ENCODE results near the gene DNMT3A. TPM values are rescaled to one million over a fixed set of nuclear protein-coding genes. Genes with fewer than 3 reads are reported as not detected.

DNMT3A gene
- total RNA-seq, 1 experiment from 2014 or later: 6.0 TPM

DNA sequence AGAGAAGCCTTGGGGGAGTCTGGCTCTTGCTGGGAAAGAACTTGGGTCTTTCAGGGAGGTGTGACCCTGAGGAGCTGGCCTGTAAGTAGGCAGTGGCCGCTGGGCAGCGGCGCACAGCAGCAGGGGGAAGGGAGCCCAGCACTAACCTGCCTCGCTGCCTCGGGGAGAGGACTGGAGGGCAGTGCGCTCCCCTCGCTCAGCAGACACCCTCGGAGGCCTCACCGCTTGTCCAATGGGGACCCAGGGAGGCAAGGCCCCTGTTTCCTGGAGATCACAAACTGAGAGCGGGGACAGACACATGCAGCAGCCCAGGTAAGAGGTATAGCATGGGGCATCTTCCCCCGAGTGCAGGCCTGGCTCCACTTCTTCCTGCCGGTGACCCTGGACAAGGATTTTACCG lies 3.3 kb downstream of the DNMT3A start:
- Histone ChIP-seq H3K36me3 (no peaks in the 10 kb centered on the region), H3K4me3 (no peak overlapping the region), H3K27me3 (no peaks in the 10 kb centered on the region), H3K9me3 (no peaks in the 10 kb centered on the region)
- no peak for DNase-seq

DNA sequence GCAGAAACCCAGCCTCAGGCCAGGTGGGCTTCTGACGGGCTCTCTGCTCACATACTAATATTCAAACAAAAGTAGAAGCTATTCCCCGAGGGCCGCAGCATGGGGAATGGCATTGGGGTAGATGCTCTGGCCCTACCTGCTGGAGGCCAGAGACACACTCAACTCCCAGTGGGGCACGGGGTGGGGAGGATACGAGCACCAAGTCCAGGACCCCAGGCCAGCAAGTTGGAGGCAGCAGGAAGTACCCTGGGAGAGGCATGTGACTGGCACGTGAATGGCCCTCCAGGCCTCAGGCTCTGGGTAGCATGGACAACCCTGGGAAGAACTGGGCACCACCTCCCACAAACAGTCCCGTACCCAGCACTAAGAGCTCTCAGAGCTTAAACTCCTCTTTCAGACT lies 3.8 kb downstream of the DNMT3A start:
- H3K4me3 ChIP-seq: no peak overlapping the region
- no peaks in the 10 kb centered on the region for H3K27me3 ChIP-seq
- no peak for DNase-seq
- no peaks in the 10 kb centered on the region for H3K36me3 ChIP-seq
- no peaks in the 10 kb centered on the region for H3K9me3 ChIP-seq

DNA sequence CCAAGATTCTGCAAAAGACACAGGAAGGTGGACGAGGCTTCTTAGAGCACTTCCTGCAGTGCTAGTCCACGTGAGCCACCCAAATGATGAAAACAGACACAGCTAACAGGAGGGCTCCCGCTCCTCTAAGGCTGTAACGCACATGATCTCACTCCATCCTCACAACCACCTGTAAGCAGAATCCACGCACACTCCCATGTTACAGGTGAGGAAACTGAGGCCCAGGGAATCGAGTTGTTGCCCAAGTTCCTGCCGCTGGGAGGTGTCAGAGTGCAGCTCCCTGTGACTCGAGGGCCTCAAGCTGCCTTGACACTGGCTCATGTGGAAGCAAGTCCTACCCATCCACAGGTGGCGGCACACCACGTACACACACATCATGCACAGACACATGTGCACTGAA lies 4.4 kb downstream of the DNMT3A start:
- no peak for DNase-seq

DNA sequence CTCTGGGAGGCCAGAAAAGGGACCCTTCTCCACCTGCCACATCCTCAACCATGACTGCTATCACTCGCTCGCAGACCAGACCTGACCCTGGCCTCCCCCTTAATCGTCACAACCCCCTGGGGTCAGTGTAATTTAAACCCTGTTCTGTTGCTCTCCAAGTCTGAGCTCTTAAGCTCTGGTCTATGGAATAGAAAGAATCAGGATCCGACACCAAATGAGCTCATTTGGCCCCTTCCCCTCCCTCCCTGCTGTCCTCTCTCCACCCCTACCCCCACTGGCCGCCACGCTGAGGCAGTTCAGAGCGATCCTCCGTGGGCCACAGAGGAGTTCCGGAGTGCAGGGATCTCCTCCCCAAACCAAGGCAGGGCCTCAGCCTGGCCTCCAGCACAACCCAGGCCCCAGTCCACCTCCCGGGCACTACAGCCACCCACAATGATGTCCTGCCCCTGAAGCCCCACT lies 5.3 kb downstream of the DNMT3A start:
- Histone ChIP-seq H3K27me3 (no peaks in the 10 kb centered on the region), H3K9me3 (no peaks in the 10 kb centered on the region), H3K4me3 (no peak overlapping the region), H3K36me3 (no peaks in the 10 kb centered on the region)
- no peak for DNase-seq

More for the DNA sequence above, 4.4 kb downstream of the DNMT3A start:
- H3K4me3 ChIP-seq: no peak overlapping the region
- H3K27me3 ChIP-seq: no peaks in the 10 kb centered on the region
- H3K36me3 ChIP-seq: no peaks in the 10 kb centered on the region
- no peaks in the 10 kb centered on the region for H3K9me3 ChIP-seq

DNA sequence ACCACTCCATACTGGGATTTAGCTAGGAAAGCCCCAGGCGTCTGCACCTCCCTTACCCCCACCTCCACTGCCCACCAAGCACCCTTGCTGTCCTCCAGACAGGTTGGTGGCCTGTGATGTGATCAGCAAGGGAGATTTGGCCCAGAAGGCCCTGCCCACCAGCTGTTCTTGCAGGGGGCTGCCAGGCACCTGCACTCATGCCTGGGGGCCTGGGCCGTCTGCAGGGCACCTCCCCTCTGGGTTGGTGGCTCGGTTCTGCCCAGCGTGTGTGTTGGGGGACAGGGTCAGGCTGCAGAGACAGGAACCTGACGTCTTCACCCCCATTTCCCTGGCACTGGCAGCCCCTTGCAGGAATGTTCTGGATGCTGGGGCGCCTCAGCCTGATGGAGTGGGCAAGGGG lies 5.8 kb downstream of the DNMT3A start:
- H3K9me3 ChIP-seq: no peaks in the 10 kb centered on the region
- H3K36me3 ChIP-seq: no peaks in the 10 kb centered on the region
- no peak for DNase-seq
- no peak overlapping the region for H3K4me3 ChIP-seq
- H3K27me3 ChIP-seq: no peaks in the 10 kb centered on the region

DNA sequence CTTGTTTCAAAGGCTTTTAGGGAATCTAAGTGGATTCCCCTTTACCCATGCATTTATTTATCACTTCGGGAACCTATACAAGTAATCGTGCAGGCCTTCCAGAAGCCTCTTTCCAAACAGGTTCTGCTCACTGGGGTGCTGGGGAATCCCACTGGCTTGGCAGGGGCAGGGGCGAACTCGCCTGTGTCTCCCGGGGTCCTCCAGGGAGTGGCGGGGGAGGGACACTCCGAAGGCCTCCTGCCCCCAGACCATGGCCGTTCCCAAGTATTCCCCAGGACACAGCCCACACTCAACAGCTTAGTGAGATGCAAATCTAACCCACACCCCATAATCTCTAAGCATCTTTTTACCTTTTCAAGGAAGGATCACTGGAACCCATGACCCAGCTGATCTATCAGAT lies 6.5 kb downstream of the DNMT3A start:
- no peak for DNase-seq
- Histone ChIP-seq H3K4me3 (no peak overlapping the region), H3K36me3 (no peaks in the 10 kb centered on the region), H3K27me3 (no peaks in the 10 kb centered on the region), H3K9me3 (no peaks in the 10 kb centered on the region)

DNA sequence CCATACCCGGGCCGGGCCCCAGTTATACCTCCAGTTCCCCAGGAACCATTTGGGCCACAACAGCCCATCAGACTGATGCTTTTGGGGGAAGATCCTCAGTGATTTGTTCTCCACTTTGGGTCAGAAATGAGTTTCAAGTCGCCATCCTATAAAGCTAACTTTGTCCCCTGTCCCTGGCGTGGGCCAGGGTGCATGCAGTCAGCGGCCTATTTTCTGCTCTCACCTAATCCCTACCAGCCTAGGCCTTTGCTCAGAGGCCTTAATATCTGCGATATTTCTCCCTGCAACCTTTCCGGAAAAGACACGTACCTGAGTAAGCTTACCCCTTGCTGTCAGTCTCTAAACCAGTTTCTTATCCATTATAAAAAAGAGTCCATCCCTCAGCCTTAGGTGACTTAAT lies 7.2 kb downstream of the DNMT3A start:
- no peak for DNase-seq
- H3K9me3 ChIP-seq: no peaks in the 10 kb centered on the region
- H3K27me3 ChIP-seq: no peaks in the 10 kb centered on the region
- no peak overlapping the region for H3K4me3 ChIP-seq
- no peaks in the 10 kb centered on the region for H3K36me3 ChIP-seq

DNA sequence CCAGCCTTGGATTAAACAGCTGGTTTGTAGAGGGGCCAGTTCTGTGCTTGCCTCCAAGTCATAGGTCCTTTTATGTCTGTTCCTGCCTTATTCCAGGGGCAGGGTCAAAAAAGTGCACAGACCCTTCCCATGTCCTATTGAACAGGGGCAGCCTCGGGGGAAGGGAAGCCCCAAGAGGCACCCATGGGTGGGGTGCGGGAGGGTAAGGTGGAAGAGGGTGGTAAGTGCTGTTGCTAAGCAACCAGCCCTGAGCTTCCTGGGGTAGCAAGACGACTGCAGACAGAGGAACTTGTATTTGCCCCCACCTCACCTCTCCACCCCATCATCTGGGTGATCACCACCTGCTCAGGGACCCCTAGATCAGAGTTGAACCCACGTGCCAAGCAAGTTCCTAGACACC lies 7.7 kb downstream of the DNMT3A start:
- Histone ChIP-seq H3K9me3 (no peaks in the 10 kb centered on the region), H3K4me3 (no peak overlapping the region), H3K27me3 (no peaks in the 10 kb centered on the region), H3K36me3 (no peaks in the 10 kb centered on the region)
- no peak for DNase-seq

DNA sequence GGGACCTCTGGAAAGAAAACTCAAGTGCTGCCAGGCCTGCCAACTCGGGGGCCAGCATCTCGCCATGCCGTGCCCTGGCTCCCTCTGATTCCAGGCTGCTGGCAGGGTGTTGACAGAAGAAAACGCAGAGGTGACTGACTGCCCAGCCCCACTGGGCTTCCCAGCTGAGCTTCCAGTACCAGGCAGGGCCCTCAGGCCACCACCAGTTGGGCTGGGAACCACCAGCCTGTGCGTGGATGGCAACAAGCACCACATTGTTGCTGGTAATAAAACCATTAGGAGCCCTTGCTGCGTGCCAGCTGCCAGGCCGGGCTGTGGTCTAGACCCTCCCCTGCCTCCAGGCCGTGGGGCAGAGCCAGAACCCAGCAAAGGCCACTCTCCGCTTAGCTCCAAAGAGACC lies 9.2 kb downstream of the DNMT3A start:
- H3K36me3 ChIP-seq: peaks cover 1% of the 10 kb centered on the region; the same call in 1 of the 2 replicates
- peaks cover 4% of the 10 kb centered on the region; the same call in 1 of the 2 replicates for H3K9me3 ChIP-seq
- no peak overlapping the region for H3K4me3 ChIP-seq
- no peaks in the 10 kb centered on the region for H3K27me3 ChIP-seq
- DNase-seq: no peak

DNA sequence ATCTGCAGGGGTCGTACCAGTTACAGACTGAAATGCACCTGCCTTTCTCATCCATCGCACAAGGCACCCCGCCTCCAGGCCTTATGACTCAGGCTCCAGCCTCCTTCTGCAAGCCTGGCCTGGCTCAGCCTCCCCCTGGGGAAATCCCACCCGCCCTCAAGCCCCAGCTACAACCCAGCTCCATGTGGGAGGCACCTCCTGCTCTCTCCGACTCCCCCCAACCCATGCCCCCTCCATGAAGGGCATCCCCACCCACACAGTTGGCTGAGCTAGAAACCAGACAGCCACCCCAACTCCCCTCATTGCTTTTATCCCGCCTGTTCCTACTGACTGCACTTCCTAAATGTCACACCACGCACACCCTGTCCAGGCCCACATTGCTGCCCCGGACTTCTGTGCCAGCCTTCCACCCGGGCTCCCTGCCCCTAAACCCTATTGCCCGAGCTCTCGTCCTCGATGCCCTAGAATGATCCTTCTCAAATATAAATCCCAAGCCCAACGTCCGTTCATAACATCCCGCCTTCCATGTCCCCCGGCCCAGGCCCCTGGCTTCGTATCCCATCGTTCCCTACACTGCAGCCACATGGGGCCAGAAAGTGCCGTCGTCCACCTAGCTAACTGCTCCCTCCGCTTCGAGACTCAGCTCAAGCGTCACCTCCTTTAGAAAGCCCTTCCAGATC lies 9.9 kb downstream of the DNMT3A start:
- Histone ChIP-seq H3K27me3 (no peaks in the 10 kb centered on the region), H3K36me3 (peaks cover 8% of the 10 kb centered on the region; the same call in 1 of the 2 replicates), H3K4me3 (no peak overlapping the region), H3K9me3 (peaks cover 5% of the 10 kb centered on the region; the same call in 1 of the 2 replicates)
- DNase-seq: no peak

DNA sequence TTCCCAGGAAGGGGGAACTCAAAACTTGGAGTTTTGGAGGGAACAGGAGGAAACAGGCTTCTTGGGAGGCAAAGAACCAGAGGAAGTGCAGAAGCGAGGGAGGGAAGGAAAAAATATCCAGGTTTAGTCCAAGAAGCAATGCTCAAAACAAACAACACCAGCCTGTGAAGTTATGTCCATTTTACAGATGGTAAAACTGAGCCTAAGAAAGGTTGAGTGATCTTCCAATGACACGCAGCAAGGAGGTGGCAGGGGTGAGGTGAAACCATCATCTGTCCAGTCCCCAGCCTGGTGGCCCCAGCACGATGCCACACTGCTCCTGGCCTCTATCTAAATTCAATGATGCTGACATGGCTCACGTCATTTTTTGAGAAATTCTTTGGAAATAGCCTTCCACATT lies 10.8 kb downstream of the DNMT3A start:
- DNase-seq: no peak
- no peaks in the 10 kb centered on the region for H3K27me3 ChIP-seq
- H3K36me3 ChIP-seq: peaks cover 12% of the 10 kb centered on the region; the same call in 1 of the 2 replicates
- no peak overlapping the region for H3K4me3 ChIP-seq
- H3K9me3 ChIP-seq: peaks cover 5% of the 10 kb centered on the region; the same call in 1 of the 2 replicates

DNA sequence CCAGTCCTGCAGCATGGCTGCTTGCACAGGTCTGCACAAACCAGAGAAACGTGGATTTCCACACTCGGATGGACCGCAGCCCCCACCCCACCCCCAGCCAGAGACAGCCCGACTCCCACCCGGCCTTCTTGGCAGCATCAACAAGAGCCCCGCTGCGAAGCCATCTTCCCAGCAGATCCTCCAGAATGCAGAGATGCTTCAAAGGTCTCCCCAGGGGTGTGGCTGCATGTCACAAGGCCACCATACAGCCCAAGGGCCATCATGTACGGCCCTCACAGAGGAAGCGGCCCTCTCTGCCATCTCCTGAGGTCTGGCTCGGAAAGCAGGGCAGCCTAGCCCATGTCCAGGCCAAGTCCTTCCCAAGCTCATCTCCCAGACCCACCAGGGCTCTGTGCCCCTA lies 11.5 kb downstream of the DNMT3A start:
- no peaks in the 10 kb centered on the region for H3K27me3 ChIP-seq
- H3K36me3 ChIP-seq: peaks cover 12% of the 10 kb centered on the region; the same call in 1 of the 2 replicates
- H3K4me3 ChIP-seq: no peak overlapping the region
- H3K9me3 ChIP-seq: peaks cover 5% of the 10 kb centered on the region; the same call in 1 of the 2 replicates
- no peak for DNase-seq

DNA sequence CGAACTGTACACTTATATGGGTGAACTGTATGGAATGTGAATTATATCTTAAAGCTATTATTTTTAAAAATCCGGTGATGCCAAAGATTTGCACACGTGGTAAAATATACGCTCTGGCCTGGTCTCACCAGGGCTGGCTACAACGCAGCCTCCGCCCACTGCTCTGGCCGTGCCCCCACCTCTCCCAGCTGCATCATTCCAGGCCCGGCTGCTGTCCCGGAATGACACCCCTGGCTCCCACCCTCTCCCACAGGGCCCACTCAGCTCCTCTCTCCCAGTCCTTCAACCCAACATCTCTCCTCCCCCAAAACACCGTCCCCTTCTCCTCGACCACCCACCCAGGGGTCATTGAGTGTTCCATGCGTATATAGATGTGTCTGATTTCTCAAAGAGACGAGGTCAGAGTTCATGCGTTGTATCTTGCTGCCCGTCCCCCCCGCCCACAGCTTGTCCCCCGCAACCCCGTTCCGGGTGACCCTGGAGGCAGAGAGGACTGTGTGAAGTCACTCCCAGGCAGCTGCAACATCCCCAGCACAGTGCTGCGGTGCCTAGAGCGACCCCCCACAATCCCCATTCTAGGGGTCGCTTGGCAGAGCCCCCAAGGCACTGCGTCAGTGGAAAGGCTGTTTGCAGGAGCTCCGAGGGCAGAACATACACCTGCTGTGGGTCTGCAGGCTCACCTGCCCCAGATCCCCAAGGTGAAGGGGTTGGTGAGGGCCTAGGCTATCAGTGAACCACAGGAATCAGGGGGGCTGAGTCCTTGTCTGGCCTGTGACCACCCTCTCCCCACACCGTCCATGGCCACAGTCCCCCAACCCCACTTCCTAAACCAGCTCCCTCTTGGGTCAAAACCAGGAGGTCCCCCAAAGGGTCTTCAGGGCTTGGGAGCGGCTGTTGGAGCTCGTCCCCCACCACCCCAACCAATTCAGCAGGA lies 13.3 kb downstream of the DNMT3A start:
- Histone ChIP-seq H3K4me3 (no peak overlapping the region), H3K36me3 (peaks cover 12% of the 10 kb centered on the region; the same call in 1 of the 2 replicates), H3K9me3 (peaks cover 5% of the 10 kb centered on the region; the same call in 1 of the 2 replicates), H3K27me3 (no peaks in the 10 kb centered on the region)
- no peak for DNase-seq

DNA sequence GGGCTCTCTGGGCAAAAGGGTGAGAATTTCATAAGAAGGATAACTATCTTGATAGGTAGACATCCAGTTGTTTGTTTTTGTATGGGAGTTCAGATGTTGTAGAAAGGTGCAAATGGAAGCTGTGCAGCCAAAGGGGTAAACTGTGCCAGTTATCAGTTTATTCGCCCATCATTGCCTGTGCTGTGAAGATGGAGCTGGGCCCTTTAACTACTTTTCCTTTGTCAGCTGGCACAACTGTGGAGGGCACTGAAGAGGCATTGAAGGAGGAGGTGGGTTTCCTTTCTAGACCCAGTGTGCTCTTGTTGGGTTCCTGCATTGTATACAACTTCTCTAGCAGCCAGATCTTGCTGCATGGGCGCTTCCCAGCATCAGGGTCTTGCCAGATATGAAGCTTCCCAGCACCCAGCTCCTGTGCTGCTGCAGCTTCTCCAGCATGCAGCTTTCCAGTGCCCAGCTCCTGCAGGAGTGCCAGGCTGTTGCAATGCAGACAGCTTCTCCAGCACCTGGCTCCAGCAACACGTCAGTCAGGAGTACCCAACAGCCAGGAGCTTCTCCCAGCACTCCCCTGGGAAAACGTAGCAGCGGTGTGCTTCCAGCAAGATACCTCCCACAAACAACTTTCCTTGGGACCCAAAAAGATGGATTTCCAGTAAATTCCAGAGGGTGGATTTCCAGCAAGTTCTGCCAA lies 15.3 kb downstream of the DNMT3A start:
- DNase-seq: no peak
- no peak overlapping the region for H3K4me3 ChIP-seq
- no peaks in the 10 kb centered on the region for H3K27me3 ChIP-seq
- H3K36me3 ChIP-seq: peaks cover 12% of the 10 kb centered on the region; the same call in 1 of the 2 replicates
- H3K9me3 ChIP-seq: peaks cover 5% of the 10 kb centered on the region; the same call in 1 of the 2 replicates

DNA sequence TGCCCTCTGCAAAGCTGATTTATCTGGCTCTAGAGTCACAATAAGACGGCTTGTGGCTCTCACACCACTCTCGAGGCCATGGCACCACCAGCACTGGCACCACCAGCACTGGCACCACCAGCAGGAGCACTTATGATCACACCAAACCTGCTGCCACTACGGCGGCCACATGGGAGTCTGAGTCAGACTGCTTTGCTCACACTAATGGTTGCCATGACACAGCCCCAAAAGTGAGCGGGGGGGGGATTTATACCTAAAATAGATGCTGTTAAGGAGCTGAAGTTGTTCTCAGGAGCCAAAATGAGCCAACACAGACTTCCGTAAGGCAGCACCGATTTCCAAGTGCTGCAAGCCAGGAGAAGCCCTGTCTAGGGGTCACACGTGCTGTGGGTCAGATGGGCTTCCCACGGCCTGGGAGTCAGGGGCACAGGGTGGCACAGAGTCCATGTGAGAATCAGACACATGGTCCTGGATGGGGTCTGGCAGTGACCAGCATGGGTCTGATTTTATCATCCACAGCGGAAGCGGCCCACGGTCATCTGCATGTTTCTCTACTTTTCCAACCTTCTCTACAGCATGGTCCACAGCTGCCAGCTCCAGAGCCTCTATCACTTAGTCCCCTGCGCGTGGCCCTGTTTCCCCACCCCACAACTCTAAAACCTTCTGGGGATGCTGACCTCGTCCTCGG lies 16.7 kb downstream of the DNMT3A start:
- no peak overlapping the region for H3K4me3 ChIP-seq
- peaks cover 5% of the 10 kb centered on the region; the same call in 1 of the 2 replicates for H3K9me3 ChIP-seq
- no peaks in the 10 kb centered on the region for H3K27me3 ChIP-seq
- H3K36me3 ChIP-seq: peaks cover 12% of the 10 kb centered on the region; the same call in 1 of the 2 replicates
- DNase-seq: no peak

DNA sequence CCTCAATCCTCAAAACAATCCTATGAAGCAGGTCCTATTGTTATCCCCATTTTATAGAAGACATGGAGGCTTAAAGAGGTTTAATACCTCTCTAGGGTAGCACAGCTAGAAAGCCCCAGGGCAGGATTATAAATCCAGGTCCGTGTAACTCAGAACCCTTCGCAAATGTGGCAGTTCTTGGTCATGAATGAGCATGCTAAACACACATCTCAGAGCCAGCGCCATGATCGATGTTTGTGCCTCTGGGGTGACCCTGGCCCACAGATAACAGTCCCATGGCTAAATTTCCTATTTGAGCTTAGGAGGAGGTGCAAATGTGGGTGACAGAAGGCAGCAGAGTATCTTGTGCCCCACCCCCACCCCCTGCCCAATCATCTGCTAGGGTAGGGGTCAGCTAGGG lies 17.5 kb downstream of the DNMT3A start:
- H3K9me3 ChIP-seq: peaks cover 5% of the 10 kb centered on the region; the same call in 1 of the 2 replicates
- no peak for DNase-seq
- no peak overlapping the region for H3K4me3 ChIP-seq
- H3K36me3 ChIP-seq: peaks cover 12% of the 10 kb centered on the region; the same call in 1 of the 2 replicates
- H3K27me3 ChIP-seq: no peaks in the 10 kb centered on the region
